ENCODE measurements around the gene PDE7B.

DNA sequence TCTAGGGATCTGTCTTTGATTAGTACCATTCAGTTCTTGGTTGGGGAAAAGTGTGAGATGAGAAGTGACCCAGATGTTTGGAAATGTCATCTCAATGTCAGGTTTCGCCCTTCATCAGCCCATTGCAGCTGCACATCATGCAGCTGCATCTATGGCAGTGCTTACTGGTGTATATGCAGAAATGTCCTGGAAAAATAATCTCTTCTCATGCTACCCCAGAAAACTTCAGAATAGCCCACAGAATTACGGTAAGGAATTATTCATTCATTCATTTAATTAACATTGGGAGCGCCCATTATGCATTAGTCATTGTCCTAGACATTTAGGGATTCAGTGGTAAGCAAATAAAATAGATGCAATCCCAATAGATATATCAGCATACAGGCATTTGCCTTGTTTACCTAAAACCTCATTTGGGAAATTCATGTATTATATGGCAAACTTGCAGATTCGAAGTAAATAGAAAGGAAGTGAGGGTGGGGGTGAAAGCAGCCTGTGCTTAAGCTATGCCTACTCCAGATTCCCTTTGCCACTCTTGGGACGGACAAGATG, 89.2 kb downstream of the PDE7B start:
- TF ChIP-seq, protein P1, sequence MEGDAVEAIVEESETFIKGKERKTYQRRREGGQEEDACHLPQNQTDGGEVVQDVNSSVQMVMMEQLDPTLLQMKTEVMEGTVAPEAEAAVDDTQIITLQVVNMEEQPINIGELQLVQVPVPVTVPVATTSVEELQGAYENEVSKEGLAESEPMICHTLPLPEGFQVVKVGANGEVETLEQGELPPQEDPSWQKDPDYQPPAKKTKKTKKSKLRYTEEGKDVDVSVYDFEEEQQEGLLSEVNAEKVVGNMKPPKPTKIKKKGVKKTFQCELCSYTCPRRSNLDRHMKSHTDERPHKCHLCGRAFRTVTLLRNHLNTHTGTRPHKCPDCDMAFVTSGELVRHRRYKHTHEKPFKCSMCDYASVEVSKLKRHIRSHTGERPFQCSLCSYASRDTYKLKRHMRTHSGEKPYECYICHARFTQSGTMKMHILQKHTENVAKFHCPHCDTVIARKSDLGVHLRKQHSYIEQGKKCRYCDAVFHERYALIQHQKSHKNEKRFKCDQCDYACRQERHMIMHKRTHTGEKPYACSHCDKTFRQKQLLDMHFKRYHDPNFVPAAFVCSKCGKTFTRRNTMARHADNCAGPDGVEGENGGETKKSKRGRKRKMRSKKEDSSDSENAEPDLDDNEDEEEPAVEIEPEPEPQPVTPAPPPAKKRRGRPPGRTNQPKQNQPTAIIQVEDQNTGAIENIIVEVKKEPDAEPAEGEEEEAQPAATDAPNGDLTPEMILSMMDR (IDR thresholded peaks at IDR 0.05): no peak
- no peak for TF ChIP-seq POLR2A (IDR thresholded peaks at IDR 0.05)

Measured in Peyer's patch (tissue), 4 donors.